ENCODE data around the gene CDH20. TPM values are rescaled to one million over a fixed set of nuclear protein-coding genes. Genes with fewer than 3 reads are reported as not detected.

Gene CDH20
- total RNA-seq (2014; rRNA removed; shearing (Covaris generic)) (not detected in 2 replicates), total RNA-seq (2022) (not detected in 2 replicates), Bru-seq, nascent RNA (not detected), BruChase-seq, experiment 1, labeled RNA remaining after a 6-hour chase (not detected), BruChase-seq, experiment 2, labeled RNA remaining after a 2-hour chase (not detected)
- long read RNA-seq: 0 reads

- Histone ChIP-seq H2AFZ (ENCODE audit: low read length) (no peak within 1 kb of the TSS), H3K4me2 (ENCODE audit: low read length) (no peak within 1 kb of the TSS), H3K36me3 (ENCODE audit: insufficient read depth, low read length) (no peaks in the 10 kb centered on the region), H3K9me2 (ENCODE audit: insufficient read depth, low read length) (no peaks in the 10 kb centered on the region), H3K79me2 (ENCODE audit: insufficient read depth, low read depth, low read length) (no peaks in the 10 kb centered on the region), H3K4me3 (ENCODE audit: low read depth, low read length, poor library complexity, severe bottlenecking) (no peak within 1 kb of the TSS), H3K9me3 (ENCODE audit: low read length) (no peaks in the 10 kb centered on the region), H3K4me1 (ENCODE audit: insufficient read depth, low read length, poor library complexity, severe bottlenecking) (no peaks in the 10 kb centered on the region), H3K27ac (ENCODE audit: low read depth, low read length, poor library complexity, severe bottlenecking) (no peak within 1 kb of the TSS), H4K20me1 (ENCODE audit: insufficient read depth, low read length) (no peaks in the 10 kb centered on the region)
- intact Hi-C loops (cut with micrococcal nuclease; ENCODE audit: unreplicated experiment): no loop called here
- no TSS peak for BruUV-seq (replicated peaks)
- TF ChIP-seq EZH2phosphoT487 (IDR thresholded peaks at IDR 0.05; ENCODE audit: borderline replicate concordance, low read depth, low read length): no peak
- TF ChIP-seq CTCF (conservative IDR thresholded peaks at IDR 0.05; ENCODE audit: low read length): no peak
- DNase-seq (ENCODE audit: low spot score): no peak
- CTCF ChIA-PET (ENCODE audit: unreplicated experiment): no interaction called here
- POLR2A ChIA-PET: no interaction called here
Observed at GRCh38 chr18:61333271-61333745, at the start of gene CDH20. Gene CDH20, plus strand, starts transcription at chr18:61333430.

- BruUV-seq (replicated peaks): no TSS peak
- Histone ChIP-seq H3K4me1 (ENCODE audit: insufficient read depth, low read length, poor library complexity, severe bottlenecking) (no peaks in the 10 kb centered on the region), H3K4me3 (ENCODE audit: low read depth, low read length, poor library complexity, severe bottlenecking) (no peak overlapping the region), H3K27ac (ENCODE audit: low read depth, low read length, poor library complexity, severe bottlenecking) (no peak overlapping the region), H2AFZ (ENCODE audit: low read length) (no peak overlapping the region), H3K4me2 (ENCODE audit: low read length) (no peak overlapping the region), H3K9me2 (ENCODE audit: insufficient read depth, low read length) (no peaks in the 10 kb centered on the region), H3K79me2 (ENCODE audit: insufficient read depth, low read depth, low read length) (no peaks in the 10 kb centered on the region), H4K20me1 (ENCODE audit: insufficient read depth, low read length) (no peaks in the 10 kb centered on the region), H3K36me3 (ENCODE audit: insufficient read depth, low read length) (no peaks in the 10 kb centered on the region), H3K9me3 (ENCODE audit: low read length) (no peaks in the 10 kb centered on the region)
- DNase-seq (ENCODE audit: low spot score): no peak
- no peak for TF ChIP-seq EZH2phosphoT487 (IDR thresholded peaks at IDR 0.05; ENCODE audit: borderline replicate concordance, low read depth, low read length)
- no peak for TF ChIP-seq CTCF (conservative IDR thresholded peaks at IDR 0.05; ENCODE audit: low read length)
- CTCF ChIA-PET (ENCODE audit: unreplicated experiment): no interaction called here
- POLR2A ChIA-PET: interaction anchor here (0.7 kb wide), 1 partner anchor 12 kb away, joined by 5 read pairs; no protein-coding TSS in a partner anchor
- intact Hi-C loops (cut with micrococcal nuclease; ENCODE audit: unreplicated experiment): no loop called here
Observed at GRCh38 chr18:61284039-61284438, 49.2 kb upstream of the CDH20 start.

GRCh38 chr18:61285777-61286176, 47.5 kb upstream of the CDH20 start:
- CTCF ChIA-PET (ENCODE audit: unreplicated experiment): no interaction called here

More at GRCh38 chr18:61285777-61286176, 47.5 kb upstream of the CDH20 start:
- no peaks in the 10 kb centered on the region for H3K79me2 ChIP-seq (ENCODE audit: insufficient read depth, low read depth, low read length)
- DNase-seq (ENCODE audit: low spot score): no peak
- no peaks in the 10 kb centered on the region for H3K36me3 ChIP-seq (ENCODE audit: insufficient read depth, low read length)
- POLR2A ChIA-PET: no interaction called here
- no peak overlapping the region for H2AFZ ChIP-seq (ENCODE audit: low read length)
- no peaks in the 10 kb centered on the region for H3K9me3 ChIP-seq (ENCODE audit: low read length)
- no peak overlapping the region for H3K27ac ChIP-seq (ENCODE audit: low read depth, low read length, poor library complexity, severe bottlenecking)
- no peaks in the 10 kb centered on the region for H4K20me1 ChIP-seq (ENCODE audit: insufficient read depth, low read length)
- intact Hi-C loops (cut with micrococcal nuclease; ENCODE audit: unreplicated experiment): no loop called here
- no peak overlapping the region for H3K4me2 ChIP-seq (ENCODE audit: low read length)
- no peaks in the 10 kb centered on the region for H3K4me1 ChIP-seq (ENCODE audit: insufficient read depth, low read length, poor library complexity, severe bottlenecking)
- H3K4me3 ChIP-seq (ENCODE audit: low read depth, low read length, poor library complexity, severe bottlenecking): no peak overlapping the region
- no peaks in the 10 kb centered on the region for H3K9me2 ChIP-seq (ENCODE audit: insufficient read depth, low read length)
- TF ChIP-seq EZH2phosphoT487 (IDR thresholded peaks at IDR 0.05; ENCODE audit: borderline replicate concordance, low read depth, low read length) (no peak), CTCF (conservative IDR thresholded peaks at IDR 0.05; ENCODE audit: low read length) (no peak)
- no TSS peak for BruUV-seq (replicated peaks)
